Measurements from ENCODE around the gene RIN1.

DNA sequence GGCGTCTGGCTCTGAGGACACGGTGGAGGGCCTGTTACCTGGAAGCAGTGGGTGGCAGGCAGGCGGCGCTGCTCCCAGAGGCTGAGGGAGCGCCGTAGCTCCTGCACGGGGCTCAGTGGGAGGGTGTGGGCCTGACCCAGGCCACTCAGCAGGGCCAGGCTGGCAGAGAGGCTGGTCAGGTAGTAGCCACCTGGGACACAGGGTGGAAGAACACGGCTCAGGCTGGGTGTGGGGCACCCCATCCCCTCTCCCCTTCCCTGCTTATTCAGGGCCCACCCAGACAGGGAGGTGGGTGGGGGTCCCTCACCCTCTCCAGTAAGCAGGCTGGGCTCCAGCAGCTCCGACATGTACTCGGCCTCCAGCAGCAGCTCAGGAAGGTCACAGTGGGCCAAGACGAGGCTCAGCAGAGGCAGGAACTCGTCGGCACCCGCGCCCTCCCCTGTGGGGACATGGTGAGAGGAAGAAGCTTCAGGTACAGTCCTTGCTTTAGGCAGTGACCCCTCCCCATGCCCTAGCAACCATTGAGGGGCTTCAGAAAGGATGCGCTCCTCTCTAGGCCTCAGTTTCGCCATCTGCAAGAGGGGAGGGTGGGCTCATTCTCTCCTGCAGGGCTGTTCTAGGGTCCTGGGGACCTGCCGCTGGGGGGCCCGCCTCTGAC is 2.9 kb downstream of the RIN1 start:
- TF ChIP-seq, protein P1, sequence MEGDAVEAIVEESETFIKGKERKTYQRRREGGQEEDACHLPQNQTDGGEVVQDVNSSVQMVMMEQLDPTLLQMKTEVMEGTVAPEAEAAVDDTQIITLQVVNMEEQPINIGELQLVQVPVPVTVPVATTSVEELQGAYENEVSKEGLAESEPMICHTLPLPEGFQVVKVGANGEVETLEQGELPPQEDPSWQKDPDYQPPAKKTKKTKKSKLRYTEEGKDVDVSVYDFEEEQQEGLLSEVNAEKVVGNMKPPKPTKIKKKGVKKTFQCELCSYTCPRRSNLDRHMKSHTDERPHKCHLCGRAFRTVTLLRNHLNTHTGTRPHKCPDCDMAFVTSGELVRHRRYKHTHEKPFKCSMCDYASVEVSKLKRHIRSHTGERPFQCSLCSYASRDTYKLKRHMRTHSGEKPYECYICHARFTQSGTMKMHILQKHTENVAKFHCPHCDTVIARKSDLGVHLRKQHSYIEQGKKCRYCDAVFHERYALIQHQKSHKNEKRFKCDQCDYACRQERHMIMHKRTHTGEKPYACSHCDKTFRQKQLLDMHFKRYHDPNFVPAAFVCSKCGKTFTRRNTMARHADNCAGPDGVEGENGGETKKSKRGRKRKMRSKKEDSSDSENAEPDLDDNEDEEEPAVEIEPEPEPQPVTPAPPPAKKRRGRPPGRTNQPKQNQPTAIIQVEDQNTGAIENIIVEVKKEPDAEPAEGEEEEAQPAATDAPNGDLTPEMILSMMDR (IDR thresholded peaks at IDR 0.05; ENCODE audit: poor library complexity), result no peak
- TF ChIP-seq EZH2phosphoT487 (IDR thresholded peaks at IDR 0.05; ENCODE audit: low read depth, severe bottlenecking, unreplicated experiment), result no peak
- TF ChIP-seq EZH2 (IDR thresholded peaks at IDR 0.05; ENCODE audit: borderline replicate concordance), result no peak

Data from hepatocyte (in vitro differentiated cells).